22Rv1 (cell line): ENCODE data around the gene CENPQ.

ENCODE experiments used
- CTCF ChIP-seq: fragments of 450-650 bp; IDR thresholded peaks from 2 replicates; pipeline ENCODE4 v1.5.1; 2017; ENCODE audit warnings: mild to moderate bottlenecking
- ZFX ChIP-seq: fragments of 450-650 bp; IDR thresholded peaks from 2 replicates; pipeline ENCODE4 v1.6.1; 2017; ENCODE audit warnings: antibody characterized with exemption, borderline replicate concordance

- TF ChIP-seq CTCF (no peak), ZFX (no peak)
Measured at GRCh38 chr6:49499623-49500022, 36.5 kb downstream of the CENPQ start, which contains the start of gene GLYATL3.
